ENCODE measurements around the gene KCNC3. TPM values are rescaled to one million over a fixed set of nuclear protein-coding genes. Genes with fewer than 3 reads are reported as not detected.

KCNC3 gene
- total and polyA plus RNA-seq, 2 of the 13 experiments (the other 11 are each of a cell fraction or from before 2014, with no cell fraction given): 0.29 to 1.7 TPM

DNA sequence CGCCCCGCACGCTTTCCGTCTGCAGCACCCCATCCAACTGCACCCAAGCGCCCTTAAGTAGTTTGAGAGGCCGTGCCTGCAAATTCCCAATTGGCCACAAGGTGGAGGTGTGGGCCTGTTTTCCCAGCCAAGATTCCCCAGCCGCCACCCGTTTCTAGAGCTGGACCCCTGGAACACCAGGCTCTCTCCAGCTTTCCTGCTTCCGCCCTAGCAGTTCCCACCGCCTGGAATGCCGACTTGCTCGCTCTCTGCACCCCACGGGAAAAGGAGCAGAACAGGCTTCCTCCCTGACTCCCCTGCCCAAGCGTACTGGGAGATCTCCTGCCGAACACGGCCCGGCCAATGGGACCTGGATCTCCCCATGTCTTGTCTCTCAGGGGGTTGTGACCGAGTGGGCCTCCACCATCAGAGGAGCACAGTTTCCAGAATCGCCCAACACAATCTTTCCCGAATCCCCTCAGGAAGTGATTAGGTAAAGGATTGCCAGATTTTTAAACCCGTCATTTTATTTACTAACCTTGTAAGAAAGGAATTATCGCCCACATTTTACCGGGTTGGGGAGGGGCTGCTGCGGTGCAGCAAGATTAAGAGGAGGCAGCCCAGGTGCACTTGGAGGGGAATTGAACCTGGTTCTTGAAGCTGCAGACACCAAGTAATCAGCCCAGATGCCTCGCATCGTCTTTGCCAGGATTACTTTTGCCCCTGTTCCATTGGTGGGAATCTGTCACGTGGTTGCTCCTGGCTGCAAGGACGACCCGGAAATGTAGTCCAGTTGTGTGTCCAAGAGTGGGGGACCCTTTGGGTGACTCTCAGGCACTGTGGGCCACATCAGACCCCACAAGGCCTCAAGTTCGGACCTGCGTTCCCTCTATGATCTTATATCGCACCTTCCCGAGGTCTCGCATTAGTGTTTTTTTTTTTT is 39.7 kb upstream of the KCNC3 start (continued):
- TF ChIP-seq DMTF1 (CRISPR knock-in tag; IDR thresholded peaks at IDR 0.05) (no peak), TBX2 (CRISPR knock-in tag; IDR thresholded peaks at IDR 0.05; ENCODE audit: borderline replicate concordance) (no peak), GATAD2A (CRISPR knock-in tag; IDR thresholded peaks at IDR 0.05) (peak; percentile 31; the same call in 1 of the 2 replicates), KDM2A (CRISPR knock-in tag; IDR thresholded peaks at IDR 0.05; ENCODE audit: borderline replicate concordance, low read depth) (peak; percentile 51; the same call in 1 of the 2 replicates), ZNF737 (CRISPR knock-in tag; IDR thresholded peaks at IDR 0.05; ENCODE audit: borderline replicate concordance) (no peak), EED (CRISPR knock-in tag; IDR thresholded peaks at IDR 0.05) (no peak), ZNF501 (CRISPR knock-in tag; IDR thresholded peaks at IDR 0.05) (peak; percentile 30; the same call in 1 of the 2 replicates), RFX5 (IDR thresholded peaks at IDR 0.05; ENCODE audit: low read depth, low read length) (no peak), HMGA1 (CRISPR knock-in tag; conservative IDR thresholded peaks at IDR 0.05) (no peak), EEA1 (CRISPR knock-in tag; IDR thresholded peaks at IDR 0.05; ENCODE audit: borderline replicate concordance) (no peak), THAP11 (CRISPR knock-in tag; IDR thresholded peaks at IDR 0.05) (no peak), NR2F6 (IDR thresholded peaks at IDR 0.05) (no peak), NR2F6 (CRISPR knock-in tag; IDR thresholded peaks at IDR 0.05) (no peak), TFDP2 (CRISPR knock-in tag; IDR thresholded peaks at IDR 0.05) (no peak), ZMYM3 (CRISPR knock-in tag; IDR thresholded peaks at IDR 0.05) (no peak), XRCC5 (optimal IDR thresholded peaks at IDR 0.05; ENCODE audit: low read length) (peak; percentile 39), IRF1 (CRISPR knock-in tag; IDR thresholded peaks at IDR 0.05; ENCODE audit: low read depth) (no peak), SMAD3 (CRISPR knock-in tag; IDR thresholded peaks at IDR 0.05) (0 out of 2 replicates have a peak, but pooled peaks have one; percentile 26), RBM39 (IDR thresholded peaks at IDR 0.05; ENCODE audit: low read depth, low read length, poor library complexity, severe bottlenecking) (peak; percentile 46), FOXO1 (CRISPR knock-in tag; IDR thresholded peaks at IDR 0.05) (0 out of 2 replicates have a peak, but pooled peaks have one; percentile 24), USF2 (IDR thresholded peaks at IDR 0.05; ENCODE audit: low read depth, low read length) (no peak), USF2 (CRISPR knock-in tag; IDR thresholded peaks at IDR 0.05; ENCODE audit: borderline replicate concordance) (no peak), ZBTB3 (CRISPR knock-in tag; IDR thresholded peaks at IDR 0.05; ENCODE audit: borderline replicate concordance, low read depth) (no peak), SALL2 (CRISPR knock-in tag; IDR thresholded peaks at IDR 0.05) (no peak)

All from HepG2 (cell line).